ENCODE data around the gene SLC12A8. TPM values are rescaled to one million over a fixed set of nuclear protein-coding genes. Genes with fewer than 3 reads are reported as not detected.
A peak's percentile ranks its signal among the peaks of the same experiment; 100 is the strongest.

SLC12A8 gene
- total and polyA plus RNA-seq, 2 donors (not counting 1 experiment from before 2014, with no cell fraction given): 15.1 to 19.5 TPM

GRCh38 chr3:125200731-125201139 is 11.8 kb downstream of the SLC12A8 start:
- H3K4me1 ChIP-seq (ENCODE audit: control insufficient read depth, extremely low read depth, insufficient read depth, low read length): no peaks in the 10 kb centered on the region
- H2AFZ ChIP-seq (ENCODE audit: low read length): no peak overlapping the region
- H3K36me3 ChIP-seq (ENCODE audit: control insufficient read depth, insufficient read depth, low read length): no peaks in the 10 kb centered on the region
- no peaks in the 10 kb centered on the region for H3K9me3 ChIP-seq (ENCODE audit: control insufficient read depth, insufficient read depth, low read depth, low read length)
- TF ChIP-seq EZH2 (IDR thresholded peaks at IDR 0.05; ENCODE audit: low read length, missing control alignments): no peak
- no peak for TF ChIP-seq CTCF (conservative IDR thresholded peaks at IDR 0.05 in 1 of 2, IDR thresholded peaks at IDR 0.05 in 1 of 2; ENCODE audit: low read depth in 1 of 2, low read length in 2 of 2)
- H3K4me2 ChIP-seq (ENCODE audit: extremely low read depth, insufficient read depth, low read length): no peak overlapping the region
- no peak for DNase-seq (ENCODE audit: low read depth in 2 of 2)
- no peaks in the 10 kb centered on the region for H3K27me3 ChIP-seq (ENCODE audit: control insufficient read depth, insufficient read depth, low read length)
- H4K20me1 ChIP-seq (ENCODE audit: control insufficient read depth, extremely low read depth, insufficient read depth, low read length): no peaks in the 10 kb centered on the region
- H3K4me3 ChIP-seq (replicated peaks in 1 of 4; ENCODE audit: control extremely low read depth in 1 of 4, insufficient read depth in 1 of 4, low read depth in 3 of 4, low read length in 4 of 4): no peak overlapping the region
- no peaks in the 10 kb centered on the region for H3K79me2 ChIP-seq (ENCODE audit: control insufficient read depth, insufficient read depth, low read length)
- H3K27ac ChIP-seq (ENCODE audit: insufficient read depth, low read length): no peak overlapping the region
- H3K9ac ChIP-seq (ENCODE audit: insufficient read depth, low read length): no peak overlapping the region

GRCh38 chr3:125194849-125195601 is 17.5 kb downstream of the SLC12A8 start:
- Histone ChIP-seq H3K36me3 (ENCODE audit: control insufficient read depth, insufficient read depth, low read length) (no peaks in the 10 kb centered on the region), H2AFZ (ENCODE audit: low read length) (no peak overlapping the region), H3K9me3 (ENCODE audit: control insufficient read depth, insufficient read depth, low read depth, low read length) (no peaks in the 10 kb centered on the region), H3K4me3 (replicated peaks in 1 of 4; ENCODE audit: control extremely low read depth in 1 of 4, insufficient read depth in 1 of 4, low read depth in 3 of 4, low read length in 4 of 4) (no peak overlapping the region), H3K4me1 (ENCODE audit: control insufficient read depth, extremely low read depth, insufficient read depth, low read length) (peaks cover 5% of the 10 kb centered on the region), H4K20me1 (ENCODE audit: control insufficient read depth, extremely low read depth, insufficient read depth, low read length) (no peaks in the 10 kb centered on the region), H3K27me3 (ENCODE audit: control insufficient read depth, insufficient read depth, low read length) (peaks cover 2% of the 10 kb centered on the region), H3K27ac (ENCODE audit: insufficient read depth, low read length) (no peak overlapping the region), H3K9ac (ENCODE audit: insufficient read depth, low read length) (no peak overlapping the region), H3K4me2 (ENCODE audit: extremely low read depth, insufficient read depth, low read length) (no peak overlapping the region), H3K79me2 (ENCODE audit: control insufficient read depth, insufficient read depth, low read length) (no peaks in the 10 kb centered on the region)
- peak in 1 of 2 donors; percentile 14 for TF ChIP-seq CTCF (conservative IDR thresholded peaks at IDR 0.05 in 1 of 2, IDR thresholded peaks at IDR 0.05 in 1 of 2; ENCODE audit: low read depth in 1 of 2, low read length in 2 of 2)
- no peak for TF ChIP-seq EZH2 (IDR thresholded peaks at IDR 0.05; ENCODE audit: low read length, missing control alignments)
- peak; percentile 83 to 89 for DNase-seq (ENCODE audit: low read depth in 2 of 2)

GRCh38 chr3:125194061-125194848 is 18.3 kb downstream of the SLC12A8 start:
- peak; percentile 6 to 32 for DNase-seq (ENCODE audit: low read depth in 2 of 2)
- H4K20me1 ChIP-seq (ENCODE audit: control insufficient read depth, extremely low read depth, insufficient read depth, low read length): no peaks in the 10 kb centered on the region
- H3K27ac ChIP-seq (ENCODE audit: insufficient read depth, low read length): no peak overlapping the region
- no peak overlapping the region for H3K4me3 ChIP-seq (replicated peaks in 1 of 4; ENCODE audit: control extremely low read depth in 1 of 4, insufficient read depth in 1 of 4, low read depth in 3 of 4, low read length in 4 of 4)
- H3K27me3 ChIP-seq (ENCODE audit: control insufficient read depth, insufficient read depth, low read length): peaks cover 2% of the 10 kb centered on the region
- H3K79me2 ChIP-seq (ENCODE audit: control insufficient read depth, insufficient read depth, low read length): no peaks in the 10 kb centered on the region
- no peak overlapping the region for H3K4me2 ChIP-seq (ENCODE audit: extremely low read depth, insufficient read depth, low read length)
- no peak overlapping the region for H2AFZ ChIP-seq (ENCODE audit: low read length)
- no peak overlapping the region for H3K9ac ChIP-seq (ENCODE audit: insufficient read depth, low read length)
- no peaks in the 10 kb centered on the region for H3K36me3 ChIP-seq (ENCODE audit: control insufficient read depth, insufficient read depth, low read length)
- TF ChIP-seq EZH2 (IDR thresholded peaks at IDR 0.05; ENCODE audit: low read length, missing control alignments): no peak
- no peak for TF ChIP-seq CTCF (conservative IDR thresholded peaks at IDR 0.05 in 1 of 2, IDR thresholded peaks at IDR 0.05 in 1 of 2; ENCODE audit: low read depth in 1 of 2, low read length in 2 of 2)
- no peaks in the 10 kb centered on the region for H3K9me3 ChIP-seq (ENCODE audit: control insufficient read depth, insufficient read depth, low read depth, low read length)
- H3K4me1 ChIP-seq (ENCODE audit: control insufficient read depth, extremely low read depth, insufficient read depth, low read length): peaks cover 5% of the 10 kb centered on the region
